ENCODE results near the gene KANK3.

DNA sequence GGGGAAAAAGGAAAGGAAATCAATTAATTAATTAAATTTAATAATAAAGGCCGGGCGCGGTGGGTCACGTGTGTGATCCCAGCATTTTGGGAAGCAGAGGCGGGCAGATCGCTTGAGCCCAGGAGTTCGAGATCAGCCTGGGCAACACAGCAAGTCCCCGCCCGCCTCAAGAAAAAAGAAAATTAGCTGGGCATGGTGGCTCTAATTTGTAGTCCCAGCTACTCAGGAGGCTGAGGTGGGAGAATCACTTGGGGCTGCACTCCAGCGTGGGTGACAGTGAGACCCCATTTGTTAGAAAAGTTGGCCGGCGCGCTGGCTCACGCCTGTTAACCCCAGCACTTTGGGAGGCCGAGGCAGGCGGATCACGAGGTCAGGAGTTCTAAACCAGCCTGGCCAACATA lies 34.2 kb downstream of the KANK3 start:
- TF ChIP-seq POLR2AphosphoS5 (IDR thresholded peaks at IDR 0.05; ENCODE audit: low read depth, low read length) (no peak), POLR2A (IDR thresholded peaks at IDR 0.05; ENCODE audit: low read depth, low read length) (no peak), POU2F2 (IDR thresholded peaks at IDR 0.05; ENCODE audit: low read depth, low read length) (no peak), TAF1 (IDR thresholded peaks at IDR 0.05; ENCODE audit: low read depth, low read length) (no peak), SPI1 (IDR thresholded peaks at IDR 0.05; ENCODE audit: low read depth, low read length) (no peak), PAX5 (IDR thresholded peaks at IDR 0.05; ENCODE audit: insufficient read depth, low read length, severe bottlenecking) (no peak)

All from GM12891 (cell line).